ENCODE results near the gene MYH7.

DNA sequence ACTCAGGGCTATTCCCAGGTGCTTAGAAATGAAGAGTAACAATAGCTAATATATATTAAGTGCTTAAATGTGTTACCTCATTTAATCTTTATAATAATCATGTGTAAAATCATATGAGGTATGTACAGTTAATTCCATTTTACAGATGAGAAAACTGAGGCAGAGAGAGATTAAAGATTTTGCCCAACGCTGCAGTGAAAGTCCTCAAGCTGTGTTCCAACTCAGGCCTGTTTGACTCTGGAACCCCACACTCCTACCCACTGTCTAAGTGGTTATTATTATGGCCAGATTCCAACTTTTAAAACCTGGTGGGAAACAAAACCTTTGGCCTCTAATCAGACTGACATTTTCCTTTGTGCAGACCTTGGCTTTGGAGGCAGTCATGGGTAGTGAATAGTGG lies 48.5 kb downstream of the MYH7 start:
- TF ChIP-seq, protein P1, sequence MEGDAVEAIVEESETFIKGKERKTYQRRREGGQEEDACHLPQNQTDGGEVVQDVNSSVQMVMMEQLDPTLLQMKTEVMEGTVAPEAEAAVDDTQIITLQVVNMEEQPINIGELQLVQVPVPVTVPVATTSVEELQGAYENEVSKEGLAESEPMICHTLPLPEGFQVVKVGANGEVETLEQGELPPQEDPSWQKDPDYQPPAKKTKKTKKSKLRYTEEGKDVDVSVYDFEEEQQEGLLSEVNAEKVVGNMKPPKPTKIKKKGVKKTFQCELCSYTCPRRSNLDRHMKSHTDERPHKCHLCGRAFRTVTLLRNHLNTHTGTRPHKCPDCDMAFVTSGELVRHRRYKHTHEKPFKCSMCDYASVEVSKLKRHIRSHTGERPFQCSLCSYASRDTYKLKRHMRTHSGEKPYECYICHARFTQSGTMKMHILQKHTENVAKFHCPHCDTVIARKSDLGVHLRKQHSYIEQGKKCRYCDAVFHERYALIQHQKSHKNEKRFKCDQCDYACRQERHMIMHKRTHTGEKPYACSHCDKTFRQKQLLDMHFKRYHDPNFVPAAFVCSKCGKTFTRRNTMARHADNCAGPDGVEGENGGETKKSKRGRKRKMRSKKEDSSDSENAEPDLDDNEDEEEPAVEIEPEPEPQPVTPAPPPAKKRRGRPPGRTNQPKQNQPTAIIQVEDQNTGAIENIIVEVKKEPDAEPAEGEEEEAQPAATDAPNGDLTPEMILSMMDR (conservative IDR thresholded peaks at IDR 0.05), result no peak
- TF ChIP-seq ZFX (IDR thresholded peaks at IDR 0.05), result no peak

All from C4-2B (cell line).